ENCODE measurements around the gene SLC49A4.

Gene SLC49A4

GRCh38 chr3:122859021-122859805 lies 64.3 kb downstream of the SLC49A4 start:
- no peak for DNase-seq

- no peak for DNase-seq
These were observed 67.5 kb downstream of the SLC49A4 start for GRCh38 chr3:122862381-122862780.

DNA sequence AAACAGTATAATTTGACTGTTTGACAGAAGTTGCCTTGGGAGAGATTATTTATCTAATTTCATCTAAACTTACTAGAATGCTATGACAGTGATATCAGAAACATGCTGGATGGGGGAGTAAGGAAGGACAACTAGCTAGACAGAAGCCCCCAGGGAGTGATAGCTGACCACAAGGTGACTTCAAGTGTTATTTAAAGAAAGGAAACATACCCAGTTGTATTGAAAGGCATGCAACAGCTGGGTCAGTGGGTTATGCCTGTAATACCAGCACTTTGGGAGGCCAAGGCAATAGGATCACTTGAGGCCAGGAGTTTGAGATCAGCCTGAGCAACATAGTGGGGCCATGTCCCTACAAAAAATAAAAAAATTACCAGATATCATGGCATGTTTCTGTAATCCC lies 69.6 kb downstream of the SLC49A4 start:
- no peak for DNase-seq

GRCh38 chr3:122868322-122868721 lies 73.5 kb downstream of the SLC49A4 start:
- no peak for DNase-seq

DNA sequence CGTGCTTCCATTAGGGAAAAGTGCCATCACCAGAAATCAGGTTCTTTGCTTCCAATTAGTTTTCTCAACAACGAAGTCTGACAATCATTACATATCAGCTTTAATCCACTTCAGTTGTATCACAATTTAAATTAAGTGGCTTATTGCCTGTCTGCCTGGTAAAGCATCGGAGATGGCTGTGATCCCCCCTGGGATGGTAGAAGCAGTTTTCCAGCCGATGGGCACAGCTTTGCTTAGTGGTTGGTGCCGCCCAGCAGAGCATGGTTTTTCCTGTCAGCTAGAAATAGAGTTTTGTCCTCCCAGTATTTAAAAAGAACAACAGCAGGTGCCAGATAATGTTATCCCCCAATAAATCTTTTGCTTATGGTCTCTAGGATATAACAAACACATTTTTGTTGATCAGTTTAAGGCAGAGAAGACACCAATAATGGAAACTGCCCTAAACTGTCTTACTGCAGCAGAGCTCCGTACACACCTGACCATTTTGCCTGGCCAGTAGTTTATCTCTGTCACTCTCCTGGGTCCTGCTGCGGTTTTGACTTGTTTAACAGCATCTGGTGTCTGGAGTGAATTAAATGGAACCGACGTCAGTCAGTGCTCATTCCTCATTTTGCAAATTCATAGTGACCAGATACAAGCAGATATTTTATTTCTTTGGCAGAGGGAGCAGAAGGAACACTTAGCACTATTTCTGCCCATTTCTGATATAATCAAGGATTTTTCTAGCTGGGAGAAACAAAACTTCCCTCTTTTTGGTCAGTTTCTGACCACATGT lies 79.1 kb downstream of the SLC49A4 start:
- DNase-seq: no peak

GRCh38 chr3:122875547-122876127 lies 80.8 kb downstream of the SLC49A4 start:
- no peak for DNase-seq

GRCh38 chr3:122880173-122880572 lies 85.3 kb downstream of the SLC49A4 start:
- no peak for DNase-seq

DNA sequence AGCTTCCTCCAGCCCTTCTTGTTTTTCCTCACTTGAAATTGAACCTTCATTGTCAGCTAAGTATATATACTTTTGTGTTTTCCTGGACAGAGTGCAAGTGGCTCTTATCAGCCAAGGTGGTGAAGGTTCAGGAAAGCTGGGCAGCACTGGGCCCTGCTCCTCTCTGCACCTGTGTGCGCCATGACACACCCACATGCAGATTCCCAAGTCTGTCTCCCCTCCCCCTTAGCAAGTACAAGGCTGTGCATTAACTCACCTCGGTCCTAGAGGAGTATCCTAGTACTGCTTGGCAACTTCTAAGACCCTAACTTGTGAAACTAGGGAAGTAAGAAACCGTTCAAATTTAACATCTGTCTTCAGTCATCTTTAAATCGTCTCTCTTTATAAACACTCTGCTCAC lies 85.8 kb downstream of the SLC49A4 start:
- DNase-seq: no peak

DNA sequence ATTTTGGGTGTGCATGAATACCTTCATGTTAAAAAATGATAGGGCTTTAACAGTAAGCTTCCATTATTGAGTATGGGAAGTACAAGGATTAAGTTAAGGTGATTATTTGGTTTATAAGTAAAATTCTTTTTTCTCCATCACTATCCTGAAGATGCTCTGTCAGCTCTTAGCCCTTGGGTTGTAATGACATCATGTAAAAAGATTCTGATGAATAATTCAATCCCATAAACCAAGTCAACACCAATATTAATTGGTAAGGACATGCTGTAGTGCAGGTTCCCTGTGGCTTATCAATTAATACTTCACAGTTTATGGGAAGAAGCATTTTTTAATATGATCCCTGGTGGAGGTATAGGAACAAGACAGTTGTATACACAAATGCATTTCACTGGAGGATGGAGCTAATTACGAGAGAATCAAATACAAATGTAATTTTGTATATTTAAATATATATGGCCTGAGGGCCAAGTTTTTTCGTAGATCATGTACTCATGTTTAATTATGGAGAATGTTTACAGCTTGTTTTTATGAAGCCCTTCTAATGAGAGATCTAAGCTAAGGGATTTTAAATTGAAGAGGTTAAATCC lies 87.6 kb downstream of the SLC49A4 start:
- DNase-seq: no peak

GRCh38 chr3:122886251-122886650 lies 91.4 kb downstream of the SLC49A4 start:
- no peak for DNase-seq

- peak; percentile 54 to 70 for DNase-seq
These were observed 92.1 kb downstream of the SLC49A4 start for GRCh38 chr3:122886946-122887345.

- peak; percentile 77 to 84 for DNase-seq
These were observed 95.3 kb downstream of the SLC49A4 start for GRCh38 chr3:122890077-122890719.

DNA sequence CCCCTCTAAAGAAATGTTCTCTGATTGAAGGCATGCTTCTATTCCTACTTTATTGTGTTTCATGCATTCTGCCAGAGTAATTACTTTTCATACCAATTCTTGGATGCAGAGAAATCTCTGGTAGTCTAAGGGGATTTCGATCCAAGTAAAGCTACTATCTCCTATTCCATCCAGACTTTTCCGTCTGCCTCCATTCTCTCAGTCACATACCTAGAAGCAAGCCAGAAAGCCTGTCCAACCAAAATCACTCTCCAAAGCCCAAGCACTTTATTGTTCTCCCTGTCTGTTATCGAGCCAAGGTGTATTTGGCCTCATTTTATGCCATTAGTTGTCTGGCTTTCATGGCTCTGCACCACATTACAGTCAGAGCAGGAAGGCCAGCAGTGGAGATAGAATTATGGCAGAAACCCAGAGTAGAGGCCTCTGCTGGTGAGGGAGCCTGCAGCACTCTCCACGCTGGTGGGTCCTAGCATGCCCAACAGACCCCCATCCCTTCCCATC lies 95.9 kb downstream of the SLC49A4 start:
- DNase-seq: no peak

DNA sequence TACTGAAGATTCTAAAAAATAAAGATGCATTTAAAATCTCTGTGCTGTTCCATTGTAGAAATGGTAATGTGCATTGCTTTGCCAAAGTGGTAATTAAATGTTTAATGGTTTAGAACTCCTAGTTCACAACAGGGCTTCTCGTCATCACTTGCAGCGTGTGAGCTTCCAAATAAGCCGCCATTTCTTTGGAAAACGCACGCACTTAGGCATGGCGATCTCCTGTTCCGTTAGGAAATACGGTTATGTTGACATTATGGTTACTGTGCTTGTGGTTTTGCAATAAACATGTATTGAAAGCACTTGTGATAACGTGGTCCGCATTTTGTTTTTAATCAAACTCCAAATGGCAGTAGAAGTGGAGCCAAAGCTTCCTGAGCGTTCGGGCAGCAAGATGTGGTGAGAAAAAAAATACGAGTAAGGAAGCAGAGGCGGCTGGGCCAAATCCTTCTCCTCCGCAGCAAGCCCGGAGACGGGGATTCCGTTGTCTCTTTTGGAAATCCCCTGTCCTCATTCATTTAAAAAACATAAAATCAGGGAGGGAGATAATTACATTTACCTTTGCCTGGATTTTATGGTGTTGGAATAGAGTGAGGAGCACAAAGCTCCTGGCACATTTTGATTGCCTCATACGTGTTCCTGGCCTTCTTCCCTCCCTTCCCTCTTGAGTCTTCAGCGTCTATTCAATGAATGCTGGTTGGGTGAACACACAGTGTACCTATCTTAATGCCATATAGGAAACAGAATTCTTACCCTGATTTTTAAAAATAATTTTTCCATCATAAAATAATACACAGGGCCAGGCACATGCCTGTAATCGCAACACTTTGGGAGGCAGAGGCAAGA lies 97.5 kb downstream of the SLC49A4 start:
- DNase-seq: no peak

DNA sequence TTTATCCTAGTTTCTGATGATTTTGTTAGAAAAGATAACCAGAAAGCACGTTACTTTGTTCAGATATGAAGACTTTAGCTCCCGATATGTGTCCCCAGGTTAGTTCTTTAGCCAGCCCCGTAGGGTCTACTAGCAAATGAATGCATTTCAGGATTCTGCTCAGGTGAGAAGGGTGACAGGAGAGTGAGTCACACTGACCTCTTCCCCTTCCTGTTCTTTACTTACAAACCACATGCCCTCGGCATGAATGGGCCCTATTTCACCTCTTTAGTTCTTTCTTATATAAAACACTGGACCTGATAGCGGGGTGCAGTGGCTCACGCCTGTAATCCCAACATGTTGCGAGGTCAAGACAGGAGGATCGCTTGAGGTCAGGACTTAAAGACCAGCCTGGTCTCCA lies 98.4 kb downstream of the SLC49A4 start:
- DNase-seq: no peak

DNA sequence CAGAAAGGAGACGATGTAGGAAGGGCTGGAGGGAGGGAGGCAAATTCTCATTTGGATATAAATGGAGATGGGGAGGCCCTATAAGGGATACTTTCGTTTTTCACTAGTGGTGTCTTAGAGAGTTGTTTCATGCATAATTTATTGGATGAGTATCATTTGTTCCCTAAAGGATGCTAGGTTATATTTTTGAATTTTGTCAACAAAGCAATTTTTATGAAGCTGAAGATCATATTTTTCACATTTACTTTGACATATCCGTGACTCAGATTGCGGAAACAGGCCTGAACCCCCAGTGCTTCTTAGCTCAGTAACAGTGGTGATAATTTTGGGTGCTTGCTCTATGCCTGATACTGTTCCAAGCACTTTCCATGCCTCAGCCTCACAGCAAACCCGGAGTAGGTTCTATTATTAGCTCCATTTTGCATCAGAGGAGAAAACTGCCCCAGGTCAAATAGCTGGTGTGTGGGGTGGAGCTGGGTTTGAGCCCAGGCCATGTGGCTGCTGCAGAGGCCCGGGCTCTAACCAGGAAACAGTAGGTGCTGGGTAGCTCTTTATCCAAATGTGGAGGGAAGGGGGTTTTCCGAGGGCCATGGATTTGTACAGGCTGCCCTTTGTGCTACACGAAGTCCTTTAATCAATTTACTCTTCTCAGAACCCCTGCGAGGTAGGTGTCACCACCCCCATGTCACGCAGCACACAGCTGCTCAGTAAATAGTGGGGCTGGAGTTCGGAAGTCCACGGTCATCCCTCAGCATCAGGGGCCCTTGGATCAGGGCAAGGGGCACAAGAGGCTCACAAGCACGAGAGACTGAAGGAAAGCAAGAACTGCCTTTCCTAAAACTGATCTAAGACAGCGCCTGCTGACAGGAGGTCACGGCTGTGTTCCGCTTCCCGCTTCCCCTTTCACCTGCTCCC lies 99.1 kb downstream of the SLC49A4 start:
- DNase-seq: no peak

DNA sequence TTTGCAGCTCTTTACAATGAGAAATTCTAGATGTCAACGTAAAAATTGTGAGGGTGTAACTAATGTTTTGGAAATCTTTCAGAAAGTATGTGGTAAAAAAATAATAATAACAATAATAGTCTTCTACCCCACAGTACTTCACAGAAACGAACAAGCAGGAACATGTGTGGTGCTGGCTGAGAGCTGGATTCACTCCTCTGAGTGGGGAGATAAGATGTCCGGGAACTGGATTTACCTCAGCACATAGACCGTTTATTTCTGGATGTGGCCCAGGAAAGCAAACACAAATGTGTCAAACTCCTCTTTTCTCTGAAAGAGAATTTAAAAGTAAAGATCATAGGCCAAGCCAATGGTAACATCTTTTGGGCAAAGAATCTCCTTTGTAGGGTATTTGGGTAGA lies 103.4 kb downstream of the SLC49A4 start:
- DNase-seq: no peak

DNA sequence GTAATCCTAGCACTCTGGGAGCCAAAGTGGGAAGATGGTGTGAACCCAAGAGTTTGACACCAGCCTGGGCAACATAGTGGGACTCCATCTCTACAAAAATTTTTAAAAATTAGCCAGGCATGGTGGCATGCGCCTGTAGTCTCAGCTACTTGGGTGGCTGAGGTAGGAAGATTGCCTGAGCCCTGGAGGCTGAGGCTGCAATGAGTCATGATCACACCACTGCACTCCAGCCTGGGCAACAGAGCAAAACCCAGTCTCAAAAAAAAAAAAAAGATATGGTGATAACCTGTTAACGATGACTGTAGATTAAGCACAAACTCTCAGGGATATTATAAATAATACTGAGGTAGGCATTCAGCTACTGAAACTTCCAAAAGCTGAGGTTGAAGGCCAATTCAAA lies 107.5 kb downstream of the SLC49A4 start:
- DNase-seq: peak in 1 of 2 donors; percentile 35

- DNase-seq: no peak
These were observed 108.3 kb downstream of the SLC49A4 start for GRCh38 chr3:122903171-122903570.

DNA sequence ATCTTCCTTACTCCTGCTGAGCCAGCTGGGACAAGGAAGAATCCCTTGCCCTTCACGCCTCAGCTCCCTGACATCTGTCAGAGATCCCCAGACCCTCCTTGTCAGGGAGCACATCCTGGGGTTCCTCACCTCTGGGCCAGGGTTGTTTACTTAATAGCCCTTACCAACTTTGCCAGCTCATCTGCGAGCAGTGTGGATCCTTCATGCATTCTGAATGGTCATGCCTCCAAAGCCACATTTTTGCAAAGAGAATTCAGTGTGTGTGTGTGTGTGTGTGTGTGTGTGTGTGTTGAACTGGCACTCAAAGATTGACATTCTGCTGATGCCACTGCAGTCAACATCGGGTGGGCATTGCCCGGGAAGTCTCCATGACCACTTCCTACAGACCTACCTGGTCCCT lies 112.6 kb downstream of the SLC49A4 start:
- DNase-seq: no peak

GRCh38 chr3:122908251-122908650 lies 113.4 kb downstream of the SLC49A4 start:
- DNase-seq: no peak
